CD4-positive, alpha-beta T cell treated with Interleukin-17A for 1 hour (primary cell): Measurements from ENCODE around the gene FRS2.
"Not testable (repeated sequence)": the region's sequence is repeated elsewhere in the genome, so short reads cannot be mapped to it uniquely, and the experiment has no call there.

ENCODE experiments used
- DNase-seq: peaks from one replicate; pipeline ENCODE4 v3.0.0-alpha.2; 2020

Gene FRS2

GRCh38 chr12:69588527-69588926, 118.3 kb downstream of the FRS2 start:
- DNase-seq, result no peak

GRCh38 chr12:69589082-69589481, 118.9 kb downstream of the FRS2 start:
- no peak for DNase-seq

GRCh38 chr12:69595689-69596088, 125.5 kb downstream of the FRS2 start:
- no peak for DNase-seq

GRCh38 chr12:69598174-69598753, 128.1 kb downstream of the FRS2 start:
- no peak for DNase-seq

GRCh38 chr12:69600804-69601203, 130.6 kb downstream of the FRS2 start:
- no peak for DNase-seq

GRCh38 chr12:69601962-69602685, 131.9 kb downstream of the FRS2 start:
- DNase-seq, result no peak

GRCh38 chr12:69602954-69603353, 132.8 kb downstream of the FRS2 start:
- DNase-seq, result no peak

- DNase-seq, result not testable (repeated sequence)
Observed at GRCh38 chr12:69603556-69603955, 133.4 kb downstream of the FRS2 start.

- not testable (repeated sequence) for DNase-seq
Observed at GRCh38 chr12:69604275-69604674, 134.1 kb downstream of the FRS2 start.

- no peak for DNase-seq
Observed at GRCh38 chr12:69608114-69608513, 137.9 kb downstream of the FRS2 start.

- DNase-seq, result no peak
Observed at GRCh38 chr12:69610126-69610525, 139.9 kb downstream of the FRS2 start.

- DNase-seq, result no peak
Observed at GRCh38 chr12:69610729-69611128, 140.5 kb downstream of the FRS2 start, which contains the start of gene LRRC10. LRRC10 (minus strand) TSS chr12:69610907; CDS start chr12:69610838, 69 bp downstream.

- DNase-seq, result no peak
Observed at GRCh38 chr12:69613351-69613750, 143.2 kb downstream of the FRS2 start.

- DNase-seq, result no peak
Observed at GRCh38 chr12:69616025-69616424, 145.8 kb downstream of the FRS2 start.

- DNase-seq, result no peak
Observed at GRCh38 chr12:69619050-69619449, 148.9 kb downstream of the FRS2 start.

GRCh38 chr12:69620077-69620476, 149.9 kb downstream of the FRS2 start:
- DNase-seq, result no peak

- DNase-seq, result no peak
Observed at GRCh38 chr12:69620921-69621320, 150.7 kb downstream of the FRS2 start.

- no peak for DNase-seq
Observed at GRCh38 chr12:69621551-69621950, 151.4 kb downstream of the FRS2 start.

- DNase-seq, result no peak
Observed at GRCh38 chr12:69623970-69624369, 153.8 kb downstream of the FRS2 start.

- DNase-seq, result no peak
Observed at GRCh38 chr12:69627501-69627900, 157.3 kb downstream of the FRS2 start.
